ENCODE measurements around the gene STK11.

Gene STK11

DNA sequence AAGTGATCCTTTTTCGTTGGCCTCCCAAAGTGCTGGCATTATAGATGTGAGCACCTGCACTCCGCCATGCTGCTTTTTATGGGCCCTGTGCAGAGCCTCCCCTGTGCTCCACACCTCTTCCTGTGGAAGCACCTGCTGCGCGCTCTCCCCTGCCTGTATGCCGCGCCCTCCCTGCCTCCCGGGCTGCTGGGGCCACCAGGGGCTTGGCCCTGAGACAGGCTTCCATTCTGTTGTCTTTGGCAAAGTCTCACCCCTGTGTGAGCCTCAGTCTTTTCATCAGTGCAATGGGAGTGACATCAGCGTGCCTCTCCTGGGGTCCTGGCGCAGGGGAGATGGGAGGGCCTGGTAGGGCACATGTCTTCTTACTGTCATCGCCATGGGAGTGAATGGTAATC lies 71.0 kb downstream of the STK11 start:
- no peak for DNase-seq (ENCODE audit: insufficient read length, low spot score)
- TF ChIP-seq, protein P1, sequence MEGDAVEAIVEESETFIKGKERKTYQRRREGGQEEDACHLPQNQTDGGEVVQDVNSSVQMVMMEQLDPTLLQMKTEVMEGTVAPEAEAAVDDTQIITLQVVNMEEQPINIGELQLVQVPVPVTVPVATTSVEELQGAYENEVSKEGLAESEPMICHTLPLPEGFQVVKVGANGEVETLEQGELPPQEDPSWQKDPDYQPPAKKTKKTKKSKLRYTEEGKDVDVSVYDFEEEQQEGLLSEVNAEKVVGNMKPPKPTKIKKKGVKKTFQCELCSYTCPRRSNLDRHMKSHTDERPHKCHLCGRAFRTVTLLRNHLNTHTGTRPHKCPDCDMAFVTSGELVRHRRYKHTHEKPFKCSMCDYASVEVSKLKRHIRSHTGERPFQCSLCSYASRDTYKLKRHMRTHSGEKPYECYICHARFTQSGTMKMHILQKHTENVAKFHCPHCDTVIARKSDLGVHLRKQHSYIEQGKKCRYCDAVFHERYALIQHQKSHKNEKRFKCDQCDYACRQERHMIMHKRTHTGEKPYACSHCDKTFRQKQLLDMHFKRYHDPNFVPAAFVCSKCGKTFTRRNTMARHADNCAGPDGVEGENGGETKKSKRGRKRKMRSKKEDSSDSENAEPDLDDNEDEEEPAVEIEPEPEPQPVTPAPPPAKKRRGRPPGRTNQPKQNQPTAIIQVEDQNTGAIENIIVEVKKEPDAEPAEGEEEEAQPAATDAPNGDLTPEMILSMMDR (IDR thresholded peaks at IDR 0.05; ENCODE audit: insufficient read depth, missing control alignments): no peak
- no peak for FAIRE-seq

DNA sequence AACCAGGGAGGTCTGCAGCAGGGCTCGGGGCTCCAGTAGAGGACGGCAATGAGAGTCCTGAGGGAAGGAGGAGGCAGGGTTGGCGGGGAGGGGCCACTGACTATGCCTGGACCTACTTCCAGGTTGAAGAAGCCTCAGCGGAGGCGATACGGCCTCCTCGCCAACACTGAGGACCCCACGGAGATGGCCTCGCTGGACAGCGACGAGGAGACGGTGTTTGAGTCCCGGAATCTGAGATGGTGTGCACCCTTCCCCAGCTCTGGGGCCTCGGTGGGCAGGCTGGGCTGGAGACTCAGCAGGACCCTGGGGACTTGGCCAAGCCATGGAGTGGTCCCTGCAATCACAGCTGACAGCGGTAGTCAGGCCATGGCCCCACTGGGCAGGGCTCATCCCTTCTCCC lies 71.5 kb downstream of the STK11 start:
- no peak for FAIRE-seq
- DNase-seq (ENCODE audit: insufficient read length, low spot score): no peak
- TF ChIP-seq, protein P1 (IDR thresholded peaks at IDR 0.05; ENCODE audit: insufficient read depth, missing control alignments): no peak

Measured in D721Med (cell line).